HAP-1 (cell line): ENCODE data around the gene PRKD2.
"Not testable (repeated sequence)": the region's sequence is repeated elsewhere in the genome, so short reads cannot be mapped to it uniquely, and the experiment has no call there.

ENCODE experiments used
- DNase-seq, 2 experiments: peaks; one replicate each; pipeline ENCODE4 v3.0.0-alpha.2; 2016 to 2020; ENCODE audit warnings: low spot score in 2 of 2
- H3K27me3 ChIP-seq: fragments of 250-450 bp; sonication (Bioruptor Pico); 2 replicates; pipeline ENCODE4 v1.5.1; 2020; ENCODE audit warnings: low read depth, mild to moderate bottlenecking, moderate library complexity
- H3K36me3 ChIP-seq: fragments of 250-450 bp; sonication (Bioruptor Pico); replicated peaks from 2 replicates; pipeline ENCODE4 v1.5.1; 2020; ENCODE audit warnings: mild to moderate bottlenecking
- H3K4me1 ChIP-seq: fragments of 250-450 bp; sonication (Bioruptor Pico); 2 replicates; pipeline ENCODE4 v1.5.1; 2020; ENCODE audit warnings: mild to moderate bottlenecking
- H3K4me3 ChIP-seq: fragments of 250-450 bp; sonication (Bioruptor Pico); 2 replicates; pipeline ENCODE4 v1.5.1; 2020; ENCODE audit warnings: mild to moderate bottlenecking, moderate library complexity
- H3K9me3 ChIP-seq: fragments of 250-450 bp; sonication (Bioruptor Pico); 2 replicates; pipeline ENCODE4 v1.5.1; 2020; ENCODE audit warnings: mild to moderate bottlenecking, moderate library complexity
- in situ Hi-C: fragments of 300-500 bp; cut with MboI; formaldehyde crosslinking; loops from 3 replicates; pipeline ENCODE4 v1.14.3; 2020; ENCODE audit warnings: low sequenced_read_pairs, inconsistent platforms, mixed read lengths

The PRKD2 gene

DNA sequence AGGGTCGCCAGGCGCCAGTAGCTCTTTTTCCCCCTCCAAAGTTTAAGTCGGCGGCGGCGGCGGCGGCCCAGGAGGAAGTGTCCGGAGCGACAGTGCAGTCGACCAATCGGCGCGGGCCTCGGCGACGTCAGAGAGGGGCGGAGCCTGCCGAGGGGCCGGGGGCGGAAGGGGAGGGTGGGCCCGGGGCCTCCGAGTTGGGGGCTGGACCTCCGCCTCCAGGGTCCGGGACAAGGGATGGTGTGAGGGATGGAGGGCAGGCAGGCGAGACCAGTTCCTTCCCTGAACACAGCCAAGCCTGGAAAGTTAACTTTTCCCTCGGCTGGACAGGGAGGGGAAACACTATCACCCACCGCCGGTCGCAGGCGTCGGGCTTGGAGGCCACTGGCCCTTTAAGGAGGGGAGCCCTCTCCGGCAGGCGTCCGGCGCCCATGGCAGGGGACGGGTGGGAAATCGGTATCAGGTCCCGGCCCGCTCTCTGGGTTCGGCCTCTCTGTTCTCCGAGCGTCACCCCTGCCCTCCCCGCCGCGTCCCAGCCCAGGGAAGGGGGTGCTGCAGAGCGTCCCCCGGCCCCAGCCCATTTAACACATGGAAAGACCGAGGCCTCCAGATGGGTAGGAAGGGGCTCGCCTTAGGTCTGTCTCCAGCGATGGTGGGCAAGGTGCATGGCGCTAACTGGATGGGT is at the start of gene PRKD2:
PRKD2 (minus strand) TSS at position 81 of the 682 bp plus-strand sequence. CDS start 744 bp downstream, outside the sequence.
- Histone ChIP-seq H3K4me1 (peaks cover 8% of the 10 kb centered on the region), H3K27me3 (no peaks in the 10 kb centered on the region), H3K9me3 (no peaks in the 10 kb centered on the region), H3K36me3 (peaks cover 26% of the 10 kb centered on the region), H3K4me3 (peak within 1 kb of the TSS; percentile 87)
- DNase-seq: peak; percentile 70 to 95
- in situ Hi-C loops: no loop called here

DNA sequence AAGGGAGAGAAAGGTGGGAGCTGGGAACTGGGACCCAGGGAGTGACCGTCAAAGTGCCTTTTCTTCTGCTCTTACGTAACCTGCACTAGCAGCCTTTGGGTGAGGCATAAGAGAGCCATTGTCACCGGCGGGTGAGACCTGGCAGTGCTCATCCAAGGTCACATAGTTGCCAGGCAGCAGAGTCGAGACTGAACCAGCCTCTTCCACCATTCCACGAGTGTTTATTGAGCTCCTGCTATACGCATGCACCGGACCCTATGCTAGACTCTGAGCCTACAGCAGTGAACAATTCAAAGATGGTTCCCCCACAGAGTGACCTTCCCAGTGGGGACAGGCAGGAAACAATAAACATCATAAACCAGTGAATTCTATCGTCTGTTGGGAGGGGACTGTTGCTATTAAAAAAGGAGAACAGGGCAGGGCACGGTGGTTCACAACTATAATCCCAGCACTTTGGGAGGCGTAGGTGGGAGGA is 47.9 kb upstream of the PRKD2 start:
- no peaks in the 10 kb centered on the region for H3K36me3 ChIP-seq
- no peaks in the 10 kb centered on the region for H3K9me3 ChIP-seq
- in situ Hi-C loops: no loop called here
- DNase-seq: no peak
- H3K27me3 ChIP-seq: no peaks in the 10 kb centered on the region
- H3K4me1 ChIP-seq: no peaks in the 10 kb centered on the region; the same call in 1 of the 2 replicates
- H3K4me3 ChIP-seq: no peak overlapping the region

DNA sequence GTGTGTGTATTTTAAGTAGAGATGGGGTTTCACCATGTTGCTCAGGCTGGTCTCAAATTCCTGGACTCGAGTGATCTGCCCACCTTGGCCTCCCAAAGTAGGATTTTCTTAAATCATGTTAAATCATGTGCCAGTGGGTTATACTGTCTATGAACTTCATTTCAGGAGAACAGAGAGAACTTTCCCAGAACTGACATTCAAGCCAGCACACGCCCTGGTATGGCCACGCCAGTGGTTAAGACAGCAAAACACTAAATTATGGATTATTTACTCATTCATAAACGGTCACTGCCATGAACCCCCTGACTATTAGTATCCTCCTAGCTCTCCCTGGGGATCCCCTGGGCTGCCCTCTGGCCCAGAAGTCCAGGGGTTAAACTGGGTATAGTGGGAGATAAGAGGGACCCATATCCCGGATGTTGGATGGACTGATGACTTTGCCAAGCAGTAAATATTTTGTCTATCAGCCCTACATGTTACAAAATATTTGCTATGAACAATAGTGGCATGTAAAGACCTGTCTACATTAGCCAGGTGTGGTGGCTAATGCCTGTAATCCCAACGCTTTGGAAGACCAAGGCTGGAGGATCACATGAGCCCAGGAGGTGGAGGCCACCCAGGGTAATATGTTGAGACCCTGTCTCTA is 45.5 kb upstream of the PRKD2 start:
- no peak for DNase-seq
- Histone ChIP-seq H3K4me3 (no peak overlapping the region), H3K4me1 (no peaks in the 10 kb centered on the region; the same call in 1 of the 2 replicates), H3K9me3 (no peaks in the 10 kb centered on the region), H3K27me3 (no peaks in the 10 kb centered on the region), H3K36me3 (no peaks in the 10 kb centered on the region)
- in situ Hi-C loops: no loop called here

DNA sequence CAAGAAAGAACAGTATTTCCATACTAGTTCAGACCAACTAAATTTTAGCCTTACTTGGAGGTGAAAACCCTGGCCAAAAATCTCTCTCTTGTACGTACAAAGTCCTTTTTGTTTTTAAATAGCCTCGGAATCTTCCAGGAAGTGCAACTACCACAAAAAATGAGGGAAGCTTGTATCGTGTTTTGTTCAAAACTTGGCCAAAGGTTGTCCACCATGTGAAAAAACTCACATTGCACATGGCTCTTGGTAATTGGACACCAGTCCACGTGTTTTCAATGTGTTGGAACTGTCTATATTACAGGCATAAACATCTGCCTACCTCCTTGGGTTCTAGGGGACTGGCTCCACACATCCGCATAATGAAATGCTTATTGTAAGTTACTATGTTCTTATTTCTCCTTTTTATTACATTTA is 44.5 kb upstream of the PRKD2 start:
- H3K9me3 ChIP-seq: no peaks in the 10 kb centered on the region
- no peak overlapping the region for H3K4me3 ChIP-seq
- H3K36me3 ChIP-seq: peaks cover 3% of the 10 kb centered on the region; the same call in 1 of the 2 replicates
- in situ Hi-C loops: no loop called here
- H3K4me1 ChIP-seq: no peaks in the 10 kb centered on the region; the same call in 1 of the 2 replicates
- no peak for DNase-seq
- no peaks in the 10 kb centered on the region for H3K27me3 ChIP-seq

DNA sequence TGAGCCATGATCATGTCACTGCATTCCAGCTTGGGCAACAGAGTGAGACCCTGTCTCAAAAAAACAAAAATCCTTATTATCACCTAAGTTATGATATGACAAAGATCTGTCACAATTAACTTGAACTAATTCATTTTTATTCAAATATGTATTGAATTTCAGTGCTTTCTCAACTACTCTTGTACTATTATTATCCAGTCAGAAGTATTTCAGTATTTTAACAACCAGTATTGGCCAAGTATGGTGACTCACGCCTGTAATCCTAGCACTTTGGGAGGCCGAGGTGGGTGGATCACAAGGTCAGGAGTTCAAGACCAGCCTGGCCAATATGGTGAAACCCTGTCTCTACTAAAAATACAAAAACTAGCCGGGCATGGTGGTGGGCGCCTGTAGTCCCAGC is 44.0 kb upstream of the PRKD2 start:
- H3K27me3 ChIP-seq, in situ Hi-C loops, H3K4me3 ChIP-seq, H3K36me3 ChIP-seq, H3K9me3 ChIP-seq, H3K4me1 ChIP-seq, DNase-seq: not testable (repeated sequence)

DNA sequence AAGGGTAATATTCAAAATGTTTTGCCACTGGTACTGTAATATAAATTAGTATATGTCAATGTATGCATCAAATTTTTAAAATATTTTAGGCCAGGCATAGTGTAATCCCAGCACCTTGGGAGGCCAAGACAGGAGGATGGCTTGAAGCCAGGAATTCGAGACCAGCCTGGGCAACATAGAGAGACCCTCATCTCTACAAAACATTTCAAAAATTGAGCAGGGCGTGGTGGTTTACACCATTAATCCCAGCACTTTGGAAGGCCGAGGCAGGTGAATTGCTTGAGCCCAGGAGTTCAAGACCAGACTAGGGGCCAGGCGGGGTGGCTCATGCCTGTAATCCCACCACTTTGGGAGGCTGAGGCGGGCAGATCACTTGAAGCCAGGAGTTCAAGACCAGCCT is 43.4 kb upstream of the PRKD2 start:
- no peaks in the 10 kb centered on the region for H3K9me3 ChIP-seq
- H3K36me3 ChIP-seq: peaks cover 4% of the 10 kb centered on the region; the same call in 1 of the 2 replicates
- H3K27me3 ChIP-seq: no peaks in the 10 kb centered on the region
- DNase-seq: no peak
- H3K4me1 ChIP-seq: no peaks in the 10 kb centered on the region; the same call in 1 of the 2 replicates
- no peak overlapping the region for H3K4me3 ChIP-seq
- in situ Hi-C loops: no loop called here

DNA sequence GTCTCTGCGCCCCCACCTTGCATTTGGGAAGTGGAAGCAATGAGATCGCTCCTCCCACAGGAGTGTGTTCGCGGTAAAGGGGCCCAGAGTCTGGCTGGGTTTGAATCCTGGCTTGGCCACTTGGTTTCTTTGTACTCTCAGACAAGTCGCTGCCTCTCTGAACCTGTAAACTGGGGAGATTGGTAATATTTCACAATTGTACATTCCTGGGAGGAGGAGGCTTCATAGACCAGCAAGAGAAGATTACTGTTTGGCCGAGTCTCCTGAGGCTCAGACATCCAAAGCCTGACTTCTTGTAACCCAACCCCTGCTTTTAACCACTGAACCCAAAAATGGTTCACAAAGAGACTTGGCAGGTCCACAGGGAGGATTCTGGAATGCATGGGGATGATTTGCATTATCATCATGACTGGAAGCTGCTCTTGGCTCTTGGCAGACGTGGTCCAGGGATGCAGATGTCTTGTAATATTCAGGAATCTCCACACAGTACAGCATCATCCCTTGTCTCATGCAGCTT is 43.0 kb upstream of the PRKD2 start:
- in situ Hi-C loops: loop anchor here (10.0 kb wide), 1 partner anchor 225 kb away; no protein-coding TSS in a partner anchor
- no peak for DNase-seq
- H3K36me3 ChIP-seq: peaks cover 4% of the 10 kb centered on the region; the same call in 1 of the 2 replicates

DNA sequence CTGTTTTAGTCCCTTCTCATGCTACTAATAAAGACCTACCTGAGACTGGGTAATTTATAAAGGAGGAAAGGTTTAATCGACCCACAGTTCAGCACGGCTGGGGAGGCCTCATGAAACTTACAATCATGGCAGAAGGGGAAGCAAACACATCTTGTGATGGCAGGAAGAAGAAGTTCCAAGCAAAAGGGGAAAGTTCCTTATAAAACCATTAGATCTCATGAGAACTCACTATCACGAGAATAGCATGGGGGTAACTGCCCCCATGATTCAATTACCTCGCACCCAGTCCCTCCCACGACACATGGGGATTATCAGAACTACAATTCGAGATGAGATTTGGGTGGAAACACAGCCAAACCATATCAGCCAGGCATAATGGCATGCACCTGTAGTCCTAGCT is 42.3 kb upstream of the PRKD2 start:
- Histone ChIP-seq H3K4me3 (no peak overlapping the region), H3K4me1 (no peaks in the 10 kb centered on the region), H3K27me3 (no peaks in the 10 kb centered on the region), H3K36me3 (peaks cover 4% of the 10 kb centered on the region; the same call in 1 of the 2 replicates), H3K9me3 (no peaks in the 10 kb centered on the region)
- in situ Hi-C loops: loop anchor here (10.0 kb wide), 1 partner anchor 226 kb away; no protein-coding TSS in a partner anchor
- no peak for DNase-seq

More for the DNA sequence above, 43.0 kb upstream of the PRKD2 start:
- Histone ChIP-seq H3K4me3 (no peak overlapping the region), H3K4me1 (no peaks in the 10 kb centered on the region; the same call in 1 of the 2 replicates), H3K9me3 (no peaks in the 10 kb centered on the region), H3K27me3 (no peaks in the 10 kb centered on the region)

DNA sequence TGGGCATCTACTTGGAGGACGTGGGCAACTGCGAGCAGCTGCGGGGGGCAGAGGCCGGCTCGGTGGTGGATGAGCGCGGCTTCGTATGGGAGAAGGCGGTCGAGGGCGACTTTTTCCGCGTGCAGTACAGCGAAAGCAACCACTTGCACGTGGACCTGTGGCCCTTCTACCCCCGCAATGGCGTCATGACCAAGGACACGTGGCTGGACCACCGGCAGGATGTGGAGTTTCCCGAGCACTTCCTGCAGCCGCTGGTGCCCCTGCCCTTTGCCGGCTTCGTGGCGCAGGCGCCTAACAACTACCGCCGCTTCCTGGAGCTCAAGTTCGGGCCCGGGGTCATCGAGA is 39.6 kb upstream of the PRKD2 start:
- H3K36me3 ChIP-seq: peaks cover 4% of the 10 kb centered on the region; the same call in 1 of the 2 replicates

DNA sequence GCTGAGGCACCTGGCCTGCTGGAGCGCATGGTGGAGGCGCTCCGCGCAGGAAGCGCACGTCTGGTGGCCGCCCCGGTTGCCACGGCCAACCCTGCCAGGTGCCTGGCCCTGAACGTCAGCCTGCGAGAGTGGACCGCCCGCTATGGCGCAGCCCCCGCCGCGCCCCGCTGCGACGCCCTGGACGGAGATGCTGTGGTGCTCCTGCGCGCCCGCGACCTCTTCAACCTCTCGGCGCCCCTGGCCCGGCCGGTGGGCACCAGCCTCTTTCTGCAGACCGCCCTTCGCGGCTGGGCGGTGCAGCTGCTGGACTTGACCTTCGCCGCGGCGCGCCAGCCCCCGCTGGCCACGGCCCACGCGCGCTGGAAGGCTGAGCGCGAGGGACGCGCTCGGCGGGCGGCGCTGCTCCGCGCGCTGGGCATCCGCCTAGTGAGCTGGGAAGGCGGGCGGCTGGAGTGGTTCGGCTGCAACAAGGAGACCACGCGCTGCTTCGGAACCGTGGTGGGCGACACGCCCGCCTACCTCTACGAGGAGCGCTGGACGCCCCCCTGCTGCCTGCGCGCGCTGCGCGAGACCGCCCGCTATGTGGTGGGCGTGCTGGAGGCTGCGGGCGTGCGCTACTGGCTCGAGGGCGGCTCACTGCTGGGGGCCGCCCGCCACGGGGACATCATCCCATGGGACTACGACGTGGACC is 39.1 kb upstream of the PRKD2 start:
- Histone ChIP-seq H3K9me3 (no peaks in the 10 kb centered on the region), H3K36me3 (peaks cover 4% of the 10 kb centered on the region; the same call in 1 of the 2 replicates), H3K4me1 (no peaks in the 10 kb centered on the region), H3K4me3 (no peak overlapping the region), H3K27me3 (no peaks in the 10 kb centered on the region)
- in situ Hi-C loops: loop anchor here (10.0 kb wide), 1 partner anchor 229 kb away; no protein-coding TSS in a partner anchor
- no peak for DNase-seq

More for the DNA sequence above, 39.6 kb upstream of the PRKD2 start:
- no peak for DNase-seq
- Histone ChIP-seq H3K4me1 (no peaks in the 10 kb centered on the region), H3K27me3 (no peaks in the 10 kb centered on the region), H3K9me3 (no peaks in the 10 kb centered on the region), H3K4me3 (no peak overlapping the region)
- in situ Hi-C loops: loop anchor here (10.0 kb wide), 1 partner anchor 228 kb away; no protein-coding TSS in a partner anchor

DNA sequence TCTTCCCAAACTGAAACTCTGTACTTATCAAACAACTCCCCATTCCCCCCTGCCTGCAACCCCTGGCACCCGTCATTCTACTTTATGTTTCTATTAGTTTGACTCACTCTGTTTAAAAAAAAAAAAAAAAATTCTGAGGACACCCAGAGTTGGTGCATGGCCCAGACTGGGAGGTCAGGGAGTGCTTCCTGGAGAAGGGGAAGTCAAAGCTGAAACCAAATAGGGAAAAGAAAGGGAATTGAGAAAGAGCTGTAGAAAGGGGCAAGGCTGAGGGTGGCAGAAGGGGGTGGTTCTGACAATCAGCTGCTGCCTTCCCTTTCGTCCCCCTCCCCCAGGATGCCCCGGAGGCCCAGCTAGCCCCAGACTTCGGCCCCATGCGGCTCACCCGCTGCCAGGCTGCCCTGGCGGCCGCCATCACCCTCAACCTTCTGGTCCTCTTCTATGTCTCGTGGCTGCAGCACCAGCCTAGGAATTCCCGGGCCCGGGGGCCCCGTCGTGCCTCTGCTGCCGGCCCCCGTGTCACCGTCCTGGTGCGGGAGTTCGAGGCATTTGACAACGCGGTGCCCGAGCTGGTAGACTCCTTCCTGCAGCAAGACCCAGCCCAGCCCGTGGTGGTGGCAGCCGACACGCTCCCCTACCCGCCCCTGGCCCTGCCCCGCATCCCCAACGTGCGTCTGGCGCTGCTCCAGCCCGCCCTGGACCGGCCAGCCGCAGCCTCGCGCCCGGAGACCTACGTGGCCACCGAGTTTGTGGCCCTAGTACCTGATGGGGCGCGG is 38.4 kb upstream of the PRKD2 start:
- DNase-seq: no peak
- in situ Hi-C loops: loop anchor here (10.0 kb wide), 1 partner anchor 230 kb away; no protein-coding TSS in a partner anchor
- H3K9me3 ChIP-seq: no peaks in the 10 kb centered on the region

DNA sequence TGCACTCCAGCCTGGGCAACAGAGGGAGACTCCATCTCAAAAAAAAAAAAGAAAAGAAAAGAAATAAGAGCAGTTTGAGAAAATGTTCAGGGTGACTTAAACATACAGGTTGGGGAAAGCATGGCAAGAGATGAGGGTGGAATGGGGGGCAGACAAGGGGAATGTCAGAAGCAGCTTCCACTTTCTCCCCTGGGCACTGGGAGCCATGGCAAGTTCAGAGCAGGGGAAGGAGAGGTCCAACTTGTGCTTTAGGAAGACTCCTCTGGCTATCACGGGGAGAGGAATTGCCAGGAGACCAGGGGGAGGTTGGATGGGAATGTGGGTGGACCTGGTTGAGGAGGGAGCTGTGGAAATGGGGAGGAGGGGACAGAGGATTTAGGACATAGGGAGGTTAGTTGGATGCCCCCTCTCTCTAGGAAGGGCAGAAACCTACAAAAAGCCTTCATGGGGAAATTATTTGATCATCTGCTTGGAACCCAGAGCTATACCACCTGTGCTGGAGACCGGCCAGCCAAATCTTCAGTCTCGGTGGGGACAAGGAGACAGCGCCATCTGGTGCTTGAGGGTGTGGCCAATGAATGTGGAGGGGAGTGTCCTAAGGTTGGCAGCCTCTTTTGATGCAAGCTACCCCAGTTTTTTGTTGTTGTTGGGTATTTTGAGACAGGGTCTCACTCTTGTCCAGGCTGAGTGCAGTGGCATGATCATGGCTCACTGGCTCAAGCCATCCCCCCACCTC is 36.7 kb upstream of the PRKD2 start:
- Histone ChIP-seq H3K4me3 (no peak overlapping the region), H3K27me3 (no peaks in the 10 kb centered on the region), H3K4me1 (no peaks in the 10 kb centered on the region), H3K9me3 (no peaks in the 10 kb centered on the region), H3K36me3 (peaks cover 14% of the 10 kb centered on the region)
- DNase-seq: peak in 1 of 2 experiments; percentile 77
- in situ Hi-C loops: loop anchor here (5.0 to 10.0 kb wide), 2 partner anchors 89 to 231 kb away; no protein-coding TSS in a partner anchor

More for the DNA sequence above, 38.4 kb upstream of the PRKD2 start:
- H3K4me3 ChIP-seq: no peak overlapping the region
- H3K4me1 ChIP-seq: no peaks in the 10 kb centered on the region
- peaks cover 8% of the 10 kb centered on the region for H3K36me3 ChIP-seq
- H3K27me3 ChIP-seq: no peaks in the 10 kb centered on the region
